ENCODE results near the gene CMTR1. TPM values are rescaled to one million over a fixed set of nuclear protein-coding genes. Genes with fewer than 3 reads are reported as not detected.

The CMTR1 gene
- total RNA-seq, 4 donors from 2014 or later, result 27.0 to 65.7 (median 28.9) TPM

GRCh38 chr6:37473364-37474095, 40.5 kb downstream of the CMTR1 start:
- no peak for DNase-seq (ENCODE audit: low spot score in 2 of 2)
- WGBS, result 50% methylated on average over 8 of the region's 8 CpGs
- Histone ChIP-seq H3K4me3 (no peak overlapping the region), H3K9me3 (no peaks in the 10 kb centered on the region), H3K4me1 (peaks cover 7% of the 10 kb centered on the region), H3K36me3 (peaks cover 83% of the 10 kb centered on the region), H3K27me3 (no peaks in the 10 kb centered on the region), H3K27ac (no peak overlapping the region)
- TF ChIP-seq POLR2A (IDR thresholded peaks at IDR 0.05), result no peak
- TF ChIP-seq, protein P1, sequence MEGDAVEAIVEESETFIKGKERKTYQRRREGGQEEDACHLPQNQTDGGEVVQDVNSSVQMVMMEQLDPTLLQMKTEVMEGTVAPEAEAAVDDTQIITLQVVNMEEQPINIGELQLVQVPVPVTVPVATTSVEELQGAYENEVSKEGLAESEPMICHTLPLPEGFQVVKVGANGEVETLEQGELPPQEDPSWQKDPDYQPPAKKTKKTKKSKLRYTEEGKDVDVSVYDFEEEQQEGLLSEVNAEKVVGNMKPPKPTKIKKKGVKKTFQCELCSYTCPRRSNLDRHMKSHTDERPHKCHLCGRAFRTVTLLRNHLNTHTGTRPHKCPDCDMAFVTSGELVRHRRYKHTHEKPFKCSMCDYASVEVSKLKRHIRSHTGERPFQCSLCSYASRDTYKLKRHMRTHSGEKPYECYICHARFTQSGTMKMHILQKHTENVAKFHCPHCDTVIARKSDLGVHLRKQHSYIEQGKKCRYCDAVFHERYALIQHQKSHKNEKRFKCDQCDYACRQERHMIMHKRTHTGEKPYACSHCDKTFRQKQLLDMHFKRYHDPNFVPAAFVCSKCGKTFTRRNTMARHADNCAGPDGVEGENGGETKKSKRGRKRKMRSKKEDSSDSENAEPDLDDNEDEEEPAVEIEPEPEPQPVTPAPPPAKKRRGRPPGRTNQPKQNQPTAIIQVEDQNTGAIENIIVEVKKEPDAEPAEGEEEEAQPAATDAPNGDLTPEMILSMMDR (IDR thresholded peaks at IDR 0.05), result no peak
- TF ChIP-seq EP300 (IDR thresholded peaks at IDR 0.05), result no peak
- TF ChIP-seq POLR2AphosphoS5 (IDR thresholded peaks at IDR 0.05), result no peak

DNA sequence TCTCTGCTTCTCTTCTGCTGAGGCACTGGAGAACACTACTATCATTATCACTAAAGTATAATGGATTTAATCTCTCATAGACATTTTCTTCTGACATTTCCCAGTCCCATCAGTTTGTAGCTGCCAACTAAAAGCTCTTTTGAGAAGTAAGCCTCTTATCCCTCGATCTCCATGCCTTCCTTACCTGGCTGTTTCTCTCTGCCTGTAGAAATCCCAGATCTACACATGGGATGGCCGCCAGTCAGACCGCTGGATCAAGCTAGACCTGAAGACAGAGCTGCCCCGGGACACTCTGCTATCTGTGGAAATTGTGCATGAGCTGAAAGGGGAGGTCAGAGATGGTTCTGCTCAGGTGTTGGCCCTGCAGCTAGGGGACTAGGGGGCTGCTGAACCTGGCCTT, 41.3 kb downstream of the CMTR1 start:
- Histone ChIP-seq H3K36me3 (peaks cover 88% of the 10 kb centered on the region), H3K4me3 (no peak overlapping the region), H3K9me3 (no peaks in the 10 kb centered on the region), H3K27ac (no peak overlapping the region), H3K4me1 (peaks cover 7% of the 10 kb centered on the region), H3K27me3 (no peaks in the 10 kb centered on the region)
- WGBS, result 98% methylated on average over 4 of the region's 4 CpGs
- no peak for DNase-seq (ENCODE audit: low spot score in 2 of 2)
- TF ChIP-seq, protein P1 (IDR thresholded peaks at IDR 0.05), result no peak
- TF ChIP-seq EP300 (IDR thresholded peaks at IDR 0.05) (no peak), POLR2A (IDR thresholded peaks at IDR 0.05) (no peak), POLR2AphosphoS5 (IDR thresholded peaks at IDR 0.05) (no peak)

GRCh38 chr6:37477191-37477590, 44.2 kb downstream of the CMTR1 start:
- TF ChIP-seq, protein P1 (IDR thresholded peaks at IDR 0.05), result no peak
- TF ChIP-seq POLR2A (IDR thresholded peaks at IDR 0.05), result no peak
- TF ChIP-seq EP300 (IDR thresholded peaks at IDR 0.05), result no peak
- no peak for TF ChIP-seq POLR2AphosphoS5 (IDR thresholded peaks at IDR 0.05)
- Histone ChIP-seq H3K9me3 (no peaks in the 10 kb centered on the region), H3K27me3 (no peaks in the 10 kb centered on the region), H3K27ac (no peak overlapping the region), H3K4me3 (no peak overlapping the region), H3K36me3 (peaks cover 97% of the 10 kb centered on the region), H3K4me1 (peaks cover 7% of the 10 kb centered on the region)
- 81% methylated on average over 3 of the region's 3 CpGs for WGBS
- no peak for DNase-seq (ENCODE audit: low spot score in 2 of 2)

DNA sequence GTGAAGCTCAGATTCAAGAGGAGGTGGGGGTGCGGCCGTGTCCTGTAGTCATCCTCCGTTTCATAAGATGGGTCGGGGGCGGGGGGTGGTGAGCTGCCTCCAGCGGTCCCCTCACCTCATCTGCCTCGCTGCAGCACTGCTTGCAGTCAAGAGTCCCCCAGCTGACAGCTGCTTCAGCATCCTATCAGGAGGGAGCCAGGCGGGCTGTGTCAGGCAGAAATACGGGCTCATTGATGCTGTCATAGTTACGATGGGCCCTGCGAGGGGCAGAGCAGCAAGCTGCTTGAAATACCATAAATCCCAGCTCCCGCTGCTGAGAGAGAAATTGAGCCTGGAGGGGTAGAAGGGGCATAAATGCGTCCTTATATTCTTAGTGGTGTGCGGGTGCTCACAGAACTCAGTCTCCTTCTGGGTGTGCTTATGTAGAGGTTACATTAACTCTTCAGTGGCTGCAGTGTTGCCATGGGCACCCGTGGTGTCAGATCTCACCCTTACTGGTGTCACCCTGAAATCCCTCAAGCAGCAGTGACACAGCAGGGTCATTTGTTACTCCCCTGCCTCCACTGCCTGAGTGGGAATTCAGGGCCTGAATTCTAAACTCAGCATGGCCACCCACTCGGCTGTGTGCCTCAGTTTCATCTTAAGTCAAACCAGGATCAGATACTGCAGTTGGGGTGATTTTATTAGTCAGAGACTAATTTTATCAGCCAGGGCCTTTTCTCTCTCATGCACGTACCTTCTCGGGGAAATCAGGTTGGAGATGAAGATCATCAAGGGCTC, 44.8 kb downstream of the CMTR1 start:
- no peak overlapping the region for H3K27ac ChIP-seq
- no peak for TF ChIP-seq POLR2AphosphoS5 (IDR thresholded peaks at IDR 0.05)
- TF ChIP-seq EP300 (IDR thresholded peaks at IDR 0.05), result no peak
- TF ChIP-seq, protein P1 (IDR thresholded peaks at IDR 0.05), result no peak
- TF ChIP-seq POLR2A (IDR thresholded peaks at IDR 0.05), result no peak
- no peak overlapping the region for H3K4me3 ChIP-seq
- peaks cover 97% of the 10 kb centered on the region for H3K36me3 ChIP-seq
- DNase-seq (ENCODE audit: low spot score in 2 of 2), result no peak
- 94% methylated on average over 16 of the region's 18 CpGs for WGBS
- H3K4me1 ChIP-seq, result peaks cover 7% of the 10 kb centered on the region
- H3K27me3 ChIP-seq, result no peaks in the 10 kb centered on the region
- no peaks in the 10 kb centered on the region for H3K9me3 ChIP-seq

- Histone ChIP-seq H3K27me3 (no peaks in the 10 kb centered on the region), H3K27ac (no peak overlapping the region), H3K36me3 (peaks cover 97% of the 10 kb centered on the region), H3K4me3 (no peak overlapping the region), H3K9me3 (no peaks in the 10 kb centered on the region), H3K4me1 (peaks cover under 1% of the 10 kb centered on the region)
- DNase-seq (ENCODE audit: low spot score in 2 of 2), result no peak
- 94% methylated on average over 5 of the region's 7 CpGs for WGBS
- TF ChIP-seq EP300 (IDR thresholded peaks at IDR 0.05) (no peak), POLR2AphosphoS5 (IDR thresholded peaks at IDR 0.05) (no peak), POLR2A (IDR thresholded peaks at IDR 0.05) (no peak)
- TF ChIP-seq, protein P1 (IDR thresholded peaks at IDR 0.05), result no peak
These were observed 45.8 kb downstream of the CMTR1 start for GRCh38 chr6:37478827-37479226.

Data from suprapubic skin (tissue), 4 donors.